WTC11 (cell line): ENCODE results near the gene RCN2.

Experiments
- CBFB ChIP-seq: sonication (generic); formaldehyde crosslinking; IDR thresholded peaks from 2 replicates; pipeline ENCODE4 v1.8.1; 2022; ENCODE audit warnings: mild to moderate bottlenecking, low read depth, missing genetic modification reagents
- ELF4 ChIP-seq: sonication (generic); formaldehyde crosslinking; IDR thresholded peaks from 2 replicates; pipeline ENCODE4 v1.8.1; 2022; ENCODE audit warnings: low read depth, mild to moderate bottlenecking, moderate library complexity, missing genetic modification reagents
- HMGA2 ChIP-seq: fragments of 250-450 bp; sonication (Bioruptor Pico); IDR thresholded peaks from 2 replicates; pipeline ENCODE4 v1.4.0; 2021; ENCODE audit warnings: mild to moderate bottlenecking, moderate library complexity
- PREB ChIP-seq: sonication (generic); formaldehyde crosslinking; IDR thresholded peaks from 2 replicates; pipeline ENCODE4 v1.8.1; 2022; ENCODE audit warnings: mild to moderate bottlenecking, missing genetic modification reagents, moderate library complexity, borderline replicate concordance
- TP53 ChIP-seq: sonication (generic); formaldehyde crosslinking; IDR thresholded peaks from 2 replicates; pipeline ENCODE4 v1.8.1; 2023; ENCODE audit warnings: mild to moderate bottlenecking, missing genetic modification reagents
- ZNF425 ChIP-seq: fragments of 250-450 bp; sonication (Bioruptor Pico); conservative IDR thresholded peaks from 2 replicates; pipeline ENCODE4 v1.9.0; 2021; ENCODE audit warnings: mild to moderate bottlenecking
- ZNF532 ChIP-seq: fragments of 250-450 bp; sonication (Bioruptor Pico); IDR thresholded peaks from 2 replicates; pipeline ENCODE4 v1.9.0; 2021; ENCODE audit warnings: mild to moderate bottlenecking, borderline replicate concordance
- TF ChIP-seq, protein P1 (sequence below): fragments of 200-600 bp; IDR thresholded peaks from 2 replicates; pipeline ENCODE4 v1.8.0; 2022; ENCODE audit warnings: antibody characterized with exemption

GRCh38 chr15:76982756-76983155 is 51.2 kb downstream of the RCN2 start:
- TF ChIP-seq HMGA2 (CRISPR knock-in tag) = no peak
- no peak for TF ChIP-seq TP53 (CRISPR knock-in tag)
- TF ChIP-seq ELF4 = no peak
- TF ChIP-seq, protein P1, sequence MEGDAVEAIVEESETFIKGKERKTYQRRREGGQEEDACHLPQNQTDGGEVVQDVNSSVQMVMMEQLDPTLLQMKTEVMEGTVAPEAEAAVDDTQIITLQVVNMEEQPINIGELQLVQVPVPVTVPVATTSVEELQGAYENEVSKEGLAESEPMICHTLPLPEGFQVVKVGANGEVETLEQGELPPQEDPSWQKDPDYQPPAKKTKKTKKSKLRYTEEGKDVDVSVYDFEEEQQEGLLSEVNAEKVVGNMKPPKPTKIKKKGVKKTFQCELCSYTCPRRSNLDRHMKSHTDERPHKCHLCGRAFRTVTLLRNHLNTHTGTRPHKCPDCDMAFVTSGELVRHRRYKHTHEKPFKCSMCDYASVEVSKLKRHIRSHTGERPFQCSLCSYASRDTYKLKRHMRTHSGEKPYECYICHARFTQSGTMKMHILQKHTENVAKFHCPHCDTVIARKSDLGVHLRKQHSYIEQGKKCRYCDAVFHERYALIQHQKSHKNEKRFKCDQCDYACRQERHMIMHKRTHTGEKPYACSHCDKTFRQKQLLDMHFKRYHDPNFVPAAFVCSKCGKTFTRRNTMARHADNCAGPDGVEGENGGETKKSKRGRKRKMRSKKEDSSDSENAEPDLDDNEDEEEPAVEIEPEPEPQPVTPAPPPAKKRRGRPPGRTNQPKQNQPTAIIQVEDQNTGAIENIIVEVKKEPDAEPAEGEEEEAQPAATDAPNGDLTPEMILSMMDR = no peak
- TF ChIP-seq CBFB (CRISPR knock-in tag) = no peak
- no peak for TF ChIP-seq ZNF425 (CRISPR knock-in tag)
- TF ChIP-seq ZNF532 (CRISPR knock-in tag) = no peak
- no peak for TF ChIP-seq PREB
